HUES64 (cell line): Measurements from ENCODE around the gene SIVA1.

Experiments used
- H3K27ac ChIP-seq: 2 replicates; pipeline ENCODE4 v1.7.0; 2013; ENCODE audit warnings: low read depth, low read length, inconsistent platforms
- H3K27me3 ChIP-seq: 2 replicates; pipeline ENCODE4 v1.6.1; 2013; ENCODE audit warnings: mild to moderate bottlenecking, low read length; ENCODE audit not compliant: insufficient read depth
- H3K36me3 ChIP-seq: 2 replicates; pipeline ENCODE4 v1.6.1; 2013; ENCODE audit warnings: mild to moderate bottlenecking, low read length; ENCODE audit not compliant: insufficient read depth
- H3K4me1 ChIP-seq: 2 replicates; pipeline ENCODE4 v1.6.1; 2013; ENCODE audit warnings: mild to moderate bottlenecking, low read length, moderate library complexity; ENCODE audit not compliant: insufficient read depth
- H3K4me3 ChIP-seq: 2 replicates; pipeline ENCODE4 v1.5.1; 2013; ENCODE audit warnings: mild to moderate bottlenecking, low read length, moderate library complexity
- H3K9ac ChIP-seq: 2 replicates; pipeline ENCODE4 v1.6.1; 2013; ENCODE audit warnings: mild to moderate bottlenecking, low read depth, low read length
- H3K9me3 ChIP-seq: 2 replicates; pipeline ENCODE4 v1.6.1; 2013; ENCODE audit warnings: low read depth, low read length; ENCODE audit not compliant: insufficient read depth
- WGBS: fragments of 150-250, 120-280 bp; methylation state at CpG from one replicate; pipeline ENCODE4 v1.1.7; 2013; ENCODE audit warnings: missing lambda C conversion rate; 5-methylcytosine and 5-hydroxymethylcytosine counted together

The SIVA1 gene

DNA sequence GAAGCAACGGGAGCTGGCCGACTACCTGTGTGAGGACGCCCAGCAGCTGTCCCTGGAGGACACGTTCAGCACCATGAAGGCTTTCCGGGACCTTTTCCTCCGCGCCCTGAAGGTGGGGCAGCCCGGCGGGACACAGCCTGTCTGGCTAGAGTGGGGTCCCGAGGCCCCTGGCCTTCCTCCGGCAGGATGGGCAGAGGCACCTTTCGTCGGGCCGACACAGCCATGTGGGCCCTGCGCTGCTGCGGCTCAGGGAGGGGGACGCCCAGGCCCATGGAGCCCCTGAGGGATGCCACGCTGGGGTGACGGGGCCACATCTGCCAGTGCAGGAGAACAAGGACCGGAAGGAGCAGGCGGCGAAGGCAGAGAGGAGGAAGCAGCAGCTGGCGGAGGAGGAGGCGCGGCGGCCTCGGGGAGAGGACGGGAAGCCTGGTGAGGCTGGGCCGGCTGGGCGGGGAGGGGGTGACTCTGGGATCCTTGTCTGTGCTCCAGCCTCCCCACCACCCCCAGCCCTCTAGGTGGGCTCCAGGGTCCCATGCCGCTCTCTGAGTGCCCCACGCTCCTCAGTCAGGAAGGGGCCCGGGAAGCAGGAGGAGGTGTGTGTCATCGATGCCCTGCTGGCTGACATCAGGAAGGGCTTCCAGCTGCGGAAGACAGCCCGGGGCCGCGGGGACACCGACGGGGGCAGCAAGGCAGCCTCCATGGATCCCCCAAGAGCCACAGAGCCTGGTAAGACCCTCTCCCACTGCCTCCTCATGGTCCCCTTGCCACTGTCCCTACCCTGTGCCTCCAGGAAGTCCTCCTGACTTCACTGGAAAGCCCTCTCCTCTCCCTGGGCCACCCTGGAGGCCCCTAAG is 39.8 kb upstream of the SIVA1 start:
- Histone ChIP-seq H3K27ac (no peak overlapping the region), H3K9me3 (no peaks in the 10 kb centered on the region), H3K27me3 (no peaks in the 10 kb centered on the region), H3K4me3 (no peak overlapping the region), H3K4me1 (peaks cover 4% of the 10 kb centered on the region; the same call in 1 of the 2 replicates), H3K9ac (no peak overlapping the region; the same call in 1 of the 2 replicates), H3K36me3 (peaks cover 36% of the 10 kb centered on the region)
- 93% methylated on average over 40 of the region's 40 CpGs for WGBS

- Histone ChIP-seq H3K27ac (no peak overlapping the region), H3K9me3 (no peaks in the 10 kb centered on the region), H3K9ac (no peak overlapping the region), H3K4me3 (no peak overlapping the region), H3K36me3 (peaks cover 38% of the 10 kb centered on the region), H3K4me1 (no peaks in the 10 kb centered on the region), H3K27me3 (no peaks in the 10 kb centered on the region)
- WGBS: 95% methylated on average over 16 of the region's 16 CpGs
Observed at GRCh38 chr14:104714066-104714465, 38.9 kb upstream of the SIVA1 start.

DNA sequence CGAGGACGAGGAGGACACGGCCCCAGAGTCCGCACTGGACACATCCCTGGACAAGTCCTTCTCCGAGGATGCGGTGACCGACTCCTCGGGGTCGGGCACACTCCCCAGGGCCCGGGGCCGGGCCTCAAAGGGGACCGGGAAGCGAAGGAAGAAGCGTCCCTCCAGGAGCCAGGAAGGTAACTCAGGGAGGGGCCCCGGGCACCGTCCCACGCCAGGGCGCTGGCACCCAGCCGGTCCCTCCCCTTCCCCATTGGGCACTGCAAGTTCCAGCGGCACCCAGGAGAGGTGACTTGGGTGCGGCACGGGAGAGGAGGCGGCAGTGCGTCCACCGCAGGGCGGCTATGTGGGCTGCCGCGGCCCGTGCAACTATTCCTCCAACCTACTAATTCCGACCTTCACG is 38.3 kb upstream of the SIVA1 start:
- Histone ChIP-seq H3K27ac (no peak overlapping the region), H3K9me3 (no peaks in the 10 kb centered on the region), H3K36me3 (peaks cover 39% of the 10 kb centered on the region), H3K27me3 (no peaks in the 10 kb centered on the region), H3K9ac (no peak overlapping the region), H3K4me3 (no peak overlapping the region), H3K4me1 (no peaks in the 10 kb centered on the region)
- 97% methylated on average over 31 of the region's 31 CpGs for WGBS

DNA sequence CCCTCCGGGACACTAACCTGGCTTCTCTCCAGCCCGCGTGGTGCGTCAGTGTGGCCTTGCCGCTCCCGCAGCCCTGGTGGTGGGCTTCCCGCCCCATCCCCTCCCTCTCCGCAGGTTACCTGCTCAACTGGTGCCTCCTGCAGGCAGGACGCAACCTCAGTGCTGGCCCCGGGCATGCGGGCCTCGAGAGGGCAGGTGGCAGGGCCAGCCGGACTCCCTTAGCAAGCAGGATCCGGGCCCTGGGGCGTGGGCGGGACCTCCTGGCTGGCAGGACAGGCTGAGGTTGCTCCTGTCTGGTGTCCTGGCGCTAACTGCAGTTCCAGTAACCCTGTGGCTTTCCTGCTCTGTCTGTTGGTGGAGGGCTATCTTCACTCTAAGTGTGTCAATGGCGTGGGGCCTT is 37.5 kb upstream of the SIVA1 start:
- H3K36me3 ChIP-seq: peaks cover 35% of the 10 kb centered on the region
- no peak overlapping the region for H3K27ac ChIP-seq
- H3K9ac ChIP-seq: no peak overlapping the region
- no peaks in the 10 kb centered on the region for H3K27me3 ChIP-seq
- H3K9me3 ChIP-seq: no peaks in the 10 kb centered on the region
- H3K4me1 ChIP-seq: no peaks in the 10 kb centered on the region
- no peak overlapping the region for H3K4me3 ChIP-seq
- WGBS: 90% methylated on average over 18 of the region's 18 CpGs

DNA sequence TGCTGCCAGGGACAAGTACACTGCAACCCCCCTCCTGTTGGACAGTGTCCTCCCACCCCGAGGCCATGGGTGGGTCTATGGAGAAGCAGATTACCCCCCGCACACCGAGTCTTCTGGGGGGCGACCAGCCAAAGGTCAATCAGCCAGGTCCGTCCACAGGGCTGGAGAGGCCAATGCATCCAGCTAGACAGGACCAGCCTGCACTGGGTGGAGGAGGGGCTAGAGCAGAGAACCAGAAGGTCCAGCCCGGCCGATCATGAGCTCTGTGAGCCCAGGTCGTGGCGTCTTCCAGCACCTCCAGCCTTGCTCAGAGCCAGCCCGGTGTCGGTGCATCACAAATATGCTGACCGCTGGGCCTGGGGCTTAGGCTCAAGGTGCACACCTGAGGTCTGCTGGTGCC is 37.1 kb upstream of the SIVA1 start:
- Histone ChIP-seq H3K4me1 (no peaks in the 10 kb centered on the region), H3K27ac (no peak overlapping the region), H3K9ac (no peak overlapping the region), H3K4me3 (no peak overlapping the region), H3K9me3 (no peaks in the 10 kb centered on the region), H3K36me3 (peaks cover 31% of the 10 kb centered on the region), H3K27me3 (no peaks in the 10 kb centered on the region)
- WGBS: 94% methylated on average over 12 of the region's 12 CpGs

- no peaks in the 10 kb centered on the region for H3K9me3 ChIP-seq
- H3K27me3 ChIP-seq: no peaks in the 10 kb centered on the region
- H3K4me1 ChIP-seq: no peaks in the 10 kb centered on the region
- H3K9ac ChIP-seq: no peak overlapping the region
- no peak overlapping the region for H3K27ac ChIP-seq
- H3K4me3 ChIP-seq: no peak overlapping the region
- H3K36me3 ChIP-seq: peaks cover 25% of the 10 kb centered on the region
- 94% methylated on average over 18 of the region's 22 CpGs for WGBS
Observed at GRCh38 chr14:104717137-104717536, 35.8 kb upstream of the SIVA1 start.

DNA sequence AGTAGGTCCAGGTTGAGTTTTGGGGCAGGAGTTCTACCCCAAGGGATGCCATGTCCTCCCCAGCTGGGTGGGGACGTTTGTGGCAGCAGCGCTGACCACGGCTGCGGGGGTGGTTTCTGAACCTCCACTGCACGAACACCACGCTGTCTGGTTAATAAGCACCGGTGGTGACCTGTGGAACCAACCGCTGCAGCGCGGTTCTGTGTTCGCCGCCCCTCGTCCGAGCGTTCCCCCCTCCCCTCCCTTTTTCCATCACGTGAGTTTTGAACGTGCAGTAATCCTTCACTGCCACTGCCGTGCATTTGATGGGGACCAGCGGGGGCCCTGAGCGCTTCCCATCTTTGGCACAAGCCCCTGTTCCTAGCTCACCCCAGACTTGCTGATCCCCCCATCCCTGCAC is 35.3 kb upstream of the SIVA1 start:
- Histone ChIP-seq H3K9ac (no peak overlapping the region), H3K36me3 (peaks cover 20% of the 10 kb centered on the region), H3K9me3 (no peaks in the 10 kb centered on the region), H3K4me1 (no peaks in the 10 kb centered on the region), H3K27ac (no peak overlapping the region), H3K27me3 (no peaks in the 10 kb centered on the region; the same call in 1 of the 2 replicates), H3K4me3 (no peak overlapping the region)
- WGBS: 93% methylated on average over 20 of the region's 20 CpGs

DNA sequence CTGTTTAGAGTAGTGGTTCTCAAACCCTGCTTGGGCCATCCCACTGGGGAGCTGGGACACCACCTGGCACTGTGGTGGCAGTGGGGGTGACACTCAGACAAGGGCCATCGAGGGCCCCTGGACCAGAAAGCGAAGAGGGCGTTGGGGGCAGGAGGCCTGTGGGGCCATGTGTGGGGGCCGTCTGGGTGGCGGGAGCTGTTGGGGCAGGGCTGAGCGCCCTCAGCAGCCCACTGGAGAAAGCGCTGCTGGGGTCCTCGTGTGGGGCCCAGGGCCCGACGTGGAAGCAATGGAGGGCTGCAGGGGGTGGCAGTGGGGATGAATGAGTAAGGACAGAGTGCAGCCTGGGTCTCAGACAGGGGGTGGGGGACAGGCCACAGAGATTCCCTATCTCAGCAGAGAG is 34.8 kb upstream of the SIVA1 start:
- Histone ChIP-seq H3K9me3 (no peaks in the 10 kb centered on the region), H3K27me3 (no peaks in the 10 kb centered on the region; the same call in 1 of the 2 replicates), H3K36me3 (peaks cover 20% of the 10 kb centered on the region), H3K27ac (no peak overlapping the region), H3K4me1 (no peaks in the 10 kb centered on the region), H3K9ac (no peak overlapping the region), H3K4me3 (no peak overlapping the region)
- WGBS: 88% methylated on average over 10 of the region's 10 CpGs

DNA sequence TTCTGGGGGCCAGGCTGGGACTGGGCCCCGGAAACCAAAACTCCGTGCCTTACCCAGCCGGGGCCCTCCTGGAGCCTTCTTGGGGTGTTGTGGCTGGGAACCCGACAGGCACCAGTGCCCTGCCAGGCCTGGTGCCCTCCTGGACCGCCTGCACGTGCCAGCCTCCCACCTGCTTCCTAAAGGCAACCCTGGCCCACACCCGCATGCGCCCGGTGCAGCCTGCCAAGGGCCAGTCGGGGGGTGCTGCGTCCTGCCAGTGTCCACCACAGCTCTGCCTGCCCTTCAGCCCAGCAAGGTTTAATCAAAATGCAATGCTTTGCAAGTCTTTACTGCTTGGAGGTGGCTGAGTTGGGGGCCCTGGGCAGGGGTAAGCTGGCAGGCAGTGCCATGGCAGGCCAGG is 34.1 kb upstream of the SIVA1 start:
- H3K9ac ChIP-seq: no peak overlapping the region
- H3K9me3 ChIP-seq: no peaks in the 10 kb centered on the region
- 96% methylated on average over 11 of the region's 11 CpGs for WGBS
- no peaks in the 10 kb centered on the region for H3K4me1 ChIP-seq
- no peaks in the 10 kb centered on the region; the same call in 1 of the 2 replicates for H3K27me3 ChIP-seq
- H3K36me3 ChIP-seq: peaks cover 16% of the 10 kb centered on the region
- no peak overlapping the region for H3K4me3 ChIP-seq
- H3K27ac ChIP-seq: no peak overlapping the region

DNA sequence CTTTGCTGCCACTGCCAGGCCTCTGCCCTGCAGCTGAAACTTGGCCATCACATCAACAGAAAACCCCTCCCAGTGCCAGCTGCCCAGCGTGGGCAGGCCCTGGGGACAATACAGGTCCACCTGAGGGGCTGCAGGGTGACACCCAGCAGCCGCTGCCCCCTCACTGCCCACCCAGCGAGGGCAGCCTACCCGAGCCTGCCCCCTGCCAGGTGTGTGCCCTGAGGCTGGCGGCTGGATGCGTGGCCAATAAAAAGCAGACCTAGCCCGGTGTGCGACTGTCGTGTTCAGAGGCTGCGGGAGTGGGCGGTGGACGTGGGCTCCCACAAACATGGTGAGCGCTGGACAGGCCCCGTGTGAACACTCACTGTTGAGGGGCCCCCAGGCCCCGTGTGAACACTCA is 33.6 kb upstream of the SIVA1 start:
- no peaks in the 10 kb centered on the region for H3K4me1 ChIP-seq
- no peaks in the 10 kb centered on the region for H3K9me3 ChIP-seq
- no peaks in the 10 kb centered on the region; the same call in 1 of the 2 replicates for H3K27me3 ChIP-seq
- no peak overlapping the region for H3K27ac ChIP-seq
- no peak overlapping the region for H3K9ac ChIP-seq
- 94% methylated on average over 15 of the region's 15 CpGs for WGBS
- H3K36me3 ChIP-seq: peaks cover 11% of the 10 kb centered on the region; the same call in 1 of the 2 replicates
- no peak overlapping the region for H3K4me3 ChIP-seq

DNA sequence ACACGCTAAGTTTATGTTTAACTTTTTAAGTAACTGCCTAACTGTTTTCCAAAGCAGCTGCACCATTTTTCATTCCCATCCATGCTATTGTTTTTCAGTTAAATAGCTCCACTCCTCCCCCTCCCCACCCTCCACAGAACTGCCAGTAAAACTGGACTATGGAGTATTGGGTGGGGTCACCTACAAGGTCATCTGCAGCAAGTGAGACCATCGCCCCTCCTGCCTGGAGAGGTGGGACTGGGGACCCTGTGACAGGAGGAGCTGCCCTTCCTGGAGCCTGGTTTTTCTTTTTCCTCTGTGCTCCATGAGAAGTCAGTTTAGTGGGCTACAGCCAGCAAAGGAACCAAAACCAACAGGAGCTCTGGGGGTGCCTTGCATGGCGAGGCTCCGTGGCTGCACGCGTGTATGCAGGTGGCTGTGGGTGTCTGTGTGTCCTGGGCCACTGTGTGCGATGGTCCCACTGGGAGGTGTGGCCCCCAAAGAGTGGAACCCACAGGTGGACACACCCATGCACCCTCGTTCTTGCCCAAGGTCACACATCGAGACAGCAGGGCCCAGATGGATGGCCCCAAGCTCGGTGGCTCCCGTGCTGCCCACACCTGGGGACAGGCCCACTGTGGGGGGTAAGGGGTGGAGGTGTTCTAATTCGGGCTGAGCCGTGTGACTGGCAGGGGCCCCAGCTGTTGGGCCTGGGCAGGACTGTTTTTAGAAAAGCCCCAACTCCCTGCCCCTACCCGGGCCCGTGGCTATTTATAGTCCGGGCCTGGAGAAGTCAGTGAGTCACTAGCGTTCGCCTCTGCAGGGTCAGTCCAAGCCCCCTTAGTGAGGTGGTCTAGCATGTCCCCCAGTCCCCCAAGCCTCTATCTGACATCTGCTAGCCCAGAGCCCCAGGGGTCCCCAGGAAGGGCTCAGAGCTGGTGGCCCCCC is 31.2 kb upstream of the SIVA1 start:
- H3K4me3 ChIP-seq: no peak overlapping the region
- no peaks in the 10 kb centered on the region for H3K9me3 ChIP-seq
- no peak overlapping the region for H3K9ac ChIP-seq
- 92% methylated on average over 18 of the region's 18 CpGs for WGBS
- H3K4me1 ChIP-seq: peaks cover 6% of the 10 kb centered on the region; the same call in 1 of the 2 replicates
- H3K27me3 ChIP-seq: no peaks in the 10 kb centered on the region; the same call in 1 of the 2 replicates
- H3K36me3 ChIP-seq: peaks cover 3% of the 10 kb centered on the region; the same call in 1 of the 2 replicates
- no peak overlapping the region for H3K27ac ChIP-seq
